Smooth muscle cell (in vitro differentiated cells): ENCODE results near the gene ZNF714. TPM values are rescaled to one million over a fixed set of nuclear protein-coding genes. Genes with fewer than 3 reads are reported as not detected.
A peak's percentile ranks its signal among the peaks of the same experiment; 100 is the strongest.

ENCODE experiments used
- DNase-seq: peaks from one replicate; lab custom pipeline; 2025; ENCODE audit not compliant: unreplicated experiment; lab: John Stamatoyannopoulos, UW
- H2AFZ ChIP-seq: fragments of 200-600 bp; sonication (generic); 2 replicates; pipeline ENCODE4 v1.6.0; 2016; ENCODE audit warnings: antibody characterized with exemption, low read depth, mild to moderate bottlenecking
- H3F3A ChIP-seq: fragments of 200-600 bp; sonication (generic); 2 replicates; pipeline ENCODE4 v1.6.0; 2017; ENCODE audit warnings: antibody characterized with exemption, low read depth
- H3K27ac ChIP-seq: fragments of 200-600 bp; sonication (generic); 2 replicates; pipeline ENCODE4 v1.5.1; 2016; ENCODE audit warnings: low read depth, mild to moderate bottlenecking
- H3K27me3 ChIP-seq: fragments of 200-600 bp; sonication (generic); 2 replicates; pipeline ENCODE4 v1.6.1; 2016; ENCODE audit warnings: low read depth, mild to moderate bottlenecking
- H3K36me3 ChIP-seq: fragments of 200-600 bp; sonication (generic); 2 replicates; pipeline ENCODE4 v1.5.1; 2016; ENCODE audit warnings: low read depth
- H3K4me1 ChIP-seq: fragments of 200-600 bp; sonication (generic); 2 replicates; pipeline ENCODE4 v1.5.1; 2016; ENCODE audit warnings: low read depth
- H3K4me2 ChIP-seq: fragments of 200-600 bp; sonication (generic); 2 replicates; pipeline ENCODE4 v1.6.0; 2016; ENCODE audit warnings: mild to moderate bottlenecking
- H3K4me3 ChIP-seq: fragments of 200-600 bp; sonication (generic); 2 replicates; pipeline ENCODE4 v1.5.1; 2016; ENCODE audit warnings: mild to moderate bottlenecking
- H3K79me2 ChIP-seq: fragments of 200-600 bp; sonication (generic); 2 replicates; pipeline ENCODE4 v1.6.0; 2016; ENCODE audit warnings: low read depth, mild to moderate bottlenecking
- H3K9ac ChIP-seq: fragments of 200-600 bp; sonication (generic); 2 replicates; pipeline ENCODE4 v1.6.0; 2016; ENCODE audit warnings: low read depth
- H3K9me3 ChIP-seq: fragments of 200-600 bp; sonication (generic); replicated peaks from 2 replicates; pipeline ENCODE4 v1.5.1; 2016; ENCODE audit warnings: low read depth
- H4K20me1 ChIP-seq: fragments of 200-600 bp; sonication (generic); 2 replicates; pipeline ENCODE4 v1.6.0; 2016; ENCODE audit warnings: low read depth
- CTCF ChIP-seq: fragments of 200-600 bp; sonication (generic); IDR thresholded peaks from 2 replicates; pipeline ENCODE4 v1.5.1; 2017; ENCODE audit warnings: borderline replicate concordance, mild to moderate bottlenecking, antibody characterized with exemption; ENCODE audit not compliant: insufficient read depth, poor library complexity, severe bottlenecking
- WGBS: methylation state at CpG from one replicate; pipeline ENCODE4 v1.1.7; 2016; ENCODE audit warnings: low lambda C conversion rate; 5-methylcytosine and 5-hydroxymethylcytosine counted together
- polyA plus RNA-seq: library from polyadenylated mRNA; unstranded; fragments of >200 nt; fragmentation: Nextera tagmentation; extraction: Ambion mirVana; gene quantifications from 2 replicates; pipeline ENCODE4 v1.2.1, GENCODE V29; 2016
- total RNA-seq: library from RNA; depleted of rRNA; stranded (reverse); fragments of >200 nt; gene quantifications from 2 replicates; pipeline ENCODE4 v1.2.3, GENCODE V29; 2014

The ZNF714 gene
- total and polyA plus RNA-seq, 2 experiments from 2014 or later: 8.7 to 15.3 TPM

DNA sequence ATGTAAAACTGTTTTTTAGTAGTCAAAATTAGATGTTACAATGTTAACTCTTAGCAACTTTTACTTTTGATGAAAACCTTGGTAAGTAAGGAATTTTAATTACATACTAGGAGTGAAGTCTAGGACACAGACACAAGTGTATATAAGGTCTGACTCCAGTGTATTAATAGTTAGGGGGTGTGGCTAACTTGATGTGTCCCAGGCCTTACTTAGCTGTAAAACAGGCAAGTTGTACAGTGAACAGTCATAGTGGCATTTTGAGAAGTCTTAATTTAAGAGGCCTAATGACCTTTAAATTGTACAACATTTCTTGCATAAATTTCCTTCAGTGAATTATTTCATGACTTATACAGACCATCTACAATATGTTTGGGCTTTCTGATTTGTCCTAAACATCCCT, 66.7 kb downstream of the ZNF714 start:
- DNase-seq: no peak
- H3K36me3 ChIP-seq: peaks cover 42% of the 10 kb centered on the region

DNA sequence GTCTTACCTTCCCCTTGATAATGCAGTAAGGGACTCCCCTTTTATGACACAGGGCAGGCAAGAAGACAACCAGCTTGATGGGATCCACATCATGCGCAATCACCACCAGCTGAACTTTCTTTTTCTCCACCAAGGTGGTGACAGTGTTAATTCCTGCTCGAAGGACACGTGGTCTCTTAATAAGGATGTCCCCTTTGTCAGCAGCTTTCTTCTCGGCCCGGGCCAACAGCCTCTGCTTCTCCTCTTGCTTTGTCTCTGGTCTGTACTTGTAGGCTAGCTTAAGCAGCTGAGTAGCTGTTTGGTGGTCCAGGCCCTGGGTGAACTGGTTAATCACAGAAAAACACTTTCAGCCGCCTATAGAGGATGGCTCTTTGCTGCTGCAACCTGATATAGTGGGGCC, 67.9 kb downstream of the ZNF714 start:
- H3K27ac ChIP-seq: no peak overlapping the region
- peaks cover 38% of the 10 kb centered on the region for H3K36me3 ChIP-seq
- H3K4me2 ChIP-seq: no peak overlapping the region
- no peak overlapping the region for H3K4me3 ChIP-seq
- no peaks in the 10 kb centered on the region for H3K9me3 ChIP-seq
- H2AFZ ChIP-seq: no peak overlapping the region
- 97% methylated on average over 6 of the region's 6 CpGs for WGBS
- no peak overlapping the region for H3K9ac ChIP-seq
- H3K4me1 ChIP-seq: no peaks in the 10 kb centered on the region
- DNase-seq: no peak
- peaks cover 48% of the 10 kb centered on the region for H3K79me2 ChIP-seq
- H4K20me1 ChIP-seq: no peaks in the 10 kb centered on the region
- no peaks in the 10 kb centered on the region for H3F3A ChIP-seq
- no peak for TF ChIP-seq CTCF
- H3K27me3 ChIP-seq: no peaks in the 10 kb centered on the region

More for the DNA sequence above, 66.7 kb downstream of the ZNF714 start:
- Histone ChIP-seq H3K4me1 (no peaks in the 10 kb centered on the region), H3F3A (no peaks in the 10 kb centered on the region), H2AFZ (no peak overlapping the region), H3K4me3 (no peak overlapping the region), H3K4me2 (no peak overlapping the region), H3K9ac (no peak overlapping the region), H3K27ac (no peak overlapping the region), H4K20me1 (no peaks in the 10 kb centered on the region), H3K9me3 (no peaks in the 10 kb centered on the region), H3K79me2 (peaks cover 57% of the 10 kb centered on the region), H3K27me3 (no peaks in the 10 kb centered on the region)
- TF ChIP-seq CTCF: no peak

- Histone ChIP-seq H3K27ac (no peak overlapping the region), H3K9ac (no peak overlapping the region), H3K9me3 (no peaks in the 10 kb centered on the region), H3K79me2 (peaks cover 54% of the 10 kb centered on the region), H2AFZ (no peak overlapping the region), H3K4me3 (no peak overlapping the region), H3K36me3 (peaks cover 30% of the 10 kb centered on the region), H3F3A (no peaks in the 10 kb centered on the region), H3K4me1 (no peaks in the 10 kb centered on the region), H3K27me3 (no peaks in the 10 kb centered on the region), H3K4me2 (no peak overlapping the region), H4K20me1 (no peaks in the 10 kb centered on the region)
- no peak for DNase-seq
- no peak for TF ChIP-seq CTCF
- 96% methylated on average over 1 of the region's 1 CpG for WGBS
Observed at GRCh38 chr19:21151460-21151859, 69.5 kb downstream of the ZNF714 start.

- H2AFZ ChIP-seq: no peak overlapping the region
- H3F3A ChIP-seq: no peaks in the 10 kb centered on the region
- peaks cover 41% of the 10 kb centered on the region for H4K20me1 ChIP-seq
- no peak for TF ChIP-seq CTCF
- H3K9ac ChIP-seq: no peak overlapping the region
- H3K36me3 ChIP-seq: no peaks in the 10 kb centered on the region
- no peaks in the 10 kb centered on the region for H3K27me3 ChIP-seq
- H3K4me1 ChIP-seq: no peaks in the 10 kb centered on the region
- no peak overlapping the region for H3K4me3 ChIP-seq
- H3K4me2 ChIP-seq: no peak overlapping the region
- no peak for DNase-seq
- peak overlapping the region; percentile 35 for H3K27ac ChIP-seq
- 97% methylated on average over 1 of the region's 1 CpG for WGBS
- H3K79me2 ChIP-seq: peaks cover 82% of the 10 kb centered on the region
- H3K9me3 ChIP-seq: no peaks in the 10 kb centered on the region
Observed at GRCh38 chr19:21158523-21159135, 76.6 kb downstream of the ZNF714 start.
